Kidney (tissue), 14 donors: ENCODE results near the gene APOLD1. TPM values are rescaled to one million over a fixed set of nuclear protein-coding genes. Genes with fewer than 3 reads are reported as not detected.

Experiments used
- DNase-seq, 5 donors: peaks; one replicate each; pipeline ENCODE4 v3.0.0-alpha.2; 2013 to 2020
- FAIRE-seq: peaks from 2 replicates; lab custom pipeline; 2012; peaks lifted over from hg19 to GRCh38; lab: Jason Lieb, UNC
- H3K27ac ChIP-seq, 2 donors: one replicate each; pipeline ENCODE4 v1.7.0; 2013; ENCODE audit warnings: low read depth in 2 of 2, low read length in 2 of 2, inconsistent platforms in 1 of 2
- H3K27me3 ChIP-seq: one replicate; pipeline ENCODE4 v1.7.1; 2013; ENCODE audit warnings: low read length, inconsistent platforms; ENCODE audit not compliant: control insufficient read depth, insufficient read depth
- H3K36me3 ChIP-seq, 3 donors: one replicate each; pipeline versions ENCODE4 v1.7.0 to v1.7.1; 2013; ENCODE audit warnings: low read length in 3 of 3, control low read depth in 1 of 3, inconsistent platforms in 1 of 3; ENCODE audit not compliant: insufficient read depth in 3 of 3, control insufficient read depth in 2 of 3
- H3K4me1 ChIP-seq, 3 donors: one replicate each; pipeline versions ENCODE4 v1.7.0 to v1.7.1; 2013; ENCODE audit warnings: low read length in 3 of 3, inconsistent platforms in 1 of 3, low read depth in 1 of 3; ENCODE audit not compliant: control insufficient read depth in 2 of 3, insufficient read depth in 2 of 3
- H3K4me3 ChIP-seq, 3 donors: one replicate each; pipeline versions ENCODE4 v1.7.0 to v1.8.1; 2013; ENCODE audit warnings: low read length in 3 of 3, control low read depth in 1 of 3, inconsistent platforms in 1 of 3
- H3K9ac ChIP-seq, 3 donors: one replicate each; pipeline versions ENCODE4 v1.7.0 to v1.7.1; 2013; ENCODE audit warnings: low read length in 3 of 3, control low read depth in 1 of 3, inconsistent platforms in 1 of 3
- H3K9me3 ChIP-seq, 3 donors: one replicate each; pipeline versions ENCODE4 v1.7.0 to v1.7.1; 2013; ENCODE audit warnings: low read length in 3 of 3, control low read depth in 1 of 3, inconsistent platforms in 1 of 3; ENCODE audit not compliant: control insufficient read depth in 2 of 3, insufficient read depth in 1 of 3
- intact Hi-C: fragments of 100-400 bp; cut with DNase I; formaldehyde crosslinking; loops from one replicate; pipeline ENCODE4 v1.11.1; 2022
- polyA plus RNA-seq: library from polyadenylated mRNA; stranded (reverse); fragments of 350-450 nt; fragmentation: Illumina TruSeq; extraction: RNeasy Lipid Tissue Mini Kit (QIAGEN cat#74804); gene quantifications from one replicate; pipeline ENCODE4 v1.2.3, GENCODE V29; 2014; ENCODE audit warnings: low read depth, low replicate concordance; ENCODE audit not compliant: insufficient read depth
- total RNA-seq: library from RNA; stranded (reverse); fragmentation: NEBNext Ultra II Directional; extraction: Animal tissue kit (Norgen Biotek cat#: 25700); gene quantifications from one replicate; pipeline ENCODE4 v1.2.1, GENCODE V29; 2021
- TF ChIP-seq, protein P1 (sequence below): IDR thresholded peaks from 3 replicates; pipeline ENCODE4 v1.5.1; 2012; ENCODE audit warnings: mild to moderate bottlenecking, moderate library complexity, borderline replicate concordance; ENCODE audit not compliant: insufficient read depth; ENCODE audit errors: extremely low read depth
- donor health status: control.
- donor health status: control.
- donor health status: control.
- donor health status: control.
- donor health status: control.
- donor health status: DM: yes; HTN: yes; CAD: no.
- donor health status: Normal renal cell carcinoma (clear cell type).

APOLD1 gene
- total and polyA plus RNA-seq, 2 donors from 2014 or later: 4.5 to 18.9 TPM

DNA sequence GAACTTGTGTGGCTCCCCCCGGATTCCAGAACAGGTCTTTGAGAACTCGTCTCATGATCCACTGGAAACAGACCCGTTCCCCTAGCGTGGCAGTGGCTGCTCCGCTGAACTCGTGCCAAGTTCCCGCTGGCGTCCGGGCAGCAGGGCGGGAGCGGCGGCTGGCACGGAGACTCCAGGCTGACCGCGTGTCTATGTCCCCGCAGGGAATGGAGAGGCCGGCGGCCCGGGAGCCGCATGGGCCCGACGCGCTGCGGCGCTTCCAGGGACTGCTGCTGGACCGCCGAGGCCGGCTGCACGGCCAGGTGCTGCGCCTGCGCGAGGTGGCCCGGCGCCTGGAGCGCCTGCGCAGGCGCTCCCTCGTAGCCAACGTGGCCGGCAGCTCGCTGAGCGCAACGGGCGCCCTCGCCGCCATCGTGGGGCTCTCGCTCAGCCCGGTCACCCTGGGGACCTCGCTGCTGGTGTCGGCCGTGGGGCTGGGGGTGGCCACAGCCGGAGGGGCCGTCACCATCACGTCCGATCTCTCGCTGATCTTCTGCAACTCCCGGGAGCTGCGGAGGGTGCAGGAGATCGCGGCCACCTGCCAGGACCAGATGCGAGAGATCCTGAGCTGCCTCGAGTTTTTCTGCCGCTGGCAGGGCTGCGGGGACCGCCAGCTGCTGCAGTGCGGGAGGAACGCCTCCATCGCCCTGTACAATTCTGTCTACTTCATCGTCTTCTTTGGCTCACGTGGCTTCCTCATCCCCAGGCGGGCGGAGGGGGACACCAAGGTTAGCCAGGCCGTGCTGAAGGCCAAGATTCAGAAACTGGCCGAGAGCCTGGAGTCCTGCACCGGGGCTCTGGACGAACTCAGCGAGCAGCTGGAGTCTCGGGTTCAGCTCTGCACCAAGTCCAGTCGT is 1.5 kb downstream of the APOLD1 start:
- Histone ChIP-seq H3K27me3 (no peaks in the 10 kb centered on the region), H3K4me3 (peak overlapping the region; percentile 62 to 79 (median 75)), H3K9ac (peak overlapping the region; percentile 27 to 79 (median 55)), H3K27ac (peak overlapping the region; percentile 90 to 95), H3K9me3 (no peaks in the 10 kb centered on the region), H3K4me1 (peaks cover 0 to 9% (median 8%) of the 10 kb centered on the region in 3 donors), H3K36me3 (no peaks in the 10 kb centered on the region)
- FAIRE-seq (no peak), DNase-seq (peak; percentile 83 to 94 (median 92))
- intact Hi-C loops: no loop called here
- TF ChIP-seq, protein P1, sequence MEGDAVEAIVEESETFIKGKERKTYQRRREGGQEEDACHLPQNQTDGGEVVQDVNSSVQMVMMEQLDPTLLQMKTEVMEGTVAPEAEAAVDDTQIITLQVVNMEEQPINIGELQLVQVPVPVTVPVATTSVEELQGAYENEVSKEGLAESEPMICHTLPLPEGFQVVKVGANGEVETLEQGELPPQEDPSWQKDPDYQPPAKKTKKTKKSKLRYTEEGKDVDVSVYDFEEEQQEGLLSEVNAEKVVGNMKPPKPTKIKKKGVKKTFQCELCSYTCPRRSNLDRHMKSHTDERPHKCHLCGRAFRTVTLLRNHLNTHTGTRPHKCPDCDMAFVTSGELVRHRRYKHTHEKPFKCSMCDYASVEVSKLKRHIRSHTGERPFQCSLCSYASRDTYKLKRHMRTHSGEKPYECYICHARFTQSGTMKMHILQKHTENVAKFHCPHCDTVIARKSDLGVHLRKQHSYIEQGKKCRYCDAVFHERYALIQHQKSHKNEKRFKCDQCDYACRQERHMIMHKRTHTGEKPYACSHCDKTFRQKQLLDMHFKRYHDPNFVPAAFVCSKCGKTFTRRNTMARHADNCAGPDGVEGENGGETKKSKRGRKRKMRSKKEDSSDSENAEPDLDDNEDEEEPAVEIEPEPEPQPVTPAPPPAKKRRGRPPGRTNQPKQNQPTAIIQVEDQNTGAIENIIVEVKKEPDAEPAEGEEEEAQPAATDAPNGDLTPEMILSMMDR: peak; percentile 19

DNA sequence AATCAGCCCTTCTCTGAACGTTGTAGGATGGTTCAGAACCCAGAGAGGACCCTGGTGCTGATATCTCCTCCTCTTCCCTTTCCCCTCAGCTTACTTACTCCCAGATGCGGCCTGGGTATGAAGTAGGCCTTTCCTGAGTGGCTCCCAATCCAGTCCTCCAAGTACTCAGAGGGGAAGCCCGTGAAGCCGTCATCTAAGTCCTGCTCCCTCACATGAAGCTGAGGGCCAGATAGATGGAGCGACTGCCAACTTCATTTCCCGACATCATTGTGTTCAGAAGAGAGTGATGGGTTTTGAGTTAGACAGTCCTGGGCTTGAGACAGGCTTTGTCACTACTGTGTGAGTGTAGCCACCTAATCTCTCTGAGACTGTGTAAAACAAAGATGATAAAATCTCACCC is 2.7 kb downstream of the APOLD1 start:
- Histone ChIP-seq H3K36me3 (no peaks in the 10 kb centered on the region), H3K9me3 (no peaks in the 10 kb centered on the region), H3K4me1 (peaks cover 0 to 9% (median 8%) of the 10 kb centered on the region in 3 donors), H3K4me3 (peak overlapping the region in 1 of 3 donors; percentile 79), H3K9ac (peak overlapping the region in 2 of 3 donors; percentile 27 to 55), H3K27ac (peak overlapping the region; percentile 35 to 95), H3K27me3 (no peaks in the 10 kb centered on the region)
- FAIRE-seq (no peak), DNase-seq (no peak)
- intact Hi-C loops: no loop called here
- TF ChIP-seq, protein P1: no peak

DNA sequence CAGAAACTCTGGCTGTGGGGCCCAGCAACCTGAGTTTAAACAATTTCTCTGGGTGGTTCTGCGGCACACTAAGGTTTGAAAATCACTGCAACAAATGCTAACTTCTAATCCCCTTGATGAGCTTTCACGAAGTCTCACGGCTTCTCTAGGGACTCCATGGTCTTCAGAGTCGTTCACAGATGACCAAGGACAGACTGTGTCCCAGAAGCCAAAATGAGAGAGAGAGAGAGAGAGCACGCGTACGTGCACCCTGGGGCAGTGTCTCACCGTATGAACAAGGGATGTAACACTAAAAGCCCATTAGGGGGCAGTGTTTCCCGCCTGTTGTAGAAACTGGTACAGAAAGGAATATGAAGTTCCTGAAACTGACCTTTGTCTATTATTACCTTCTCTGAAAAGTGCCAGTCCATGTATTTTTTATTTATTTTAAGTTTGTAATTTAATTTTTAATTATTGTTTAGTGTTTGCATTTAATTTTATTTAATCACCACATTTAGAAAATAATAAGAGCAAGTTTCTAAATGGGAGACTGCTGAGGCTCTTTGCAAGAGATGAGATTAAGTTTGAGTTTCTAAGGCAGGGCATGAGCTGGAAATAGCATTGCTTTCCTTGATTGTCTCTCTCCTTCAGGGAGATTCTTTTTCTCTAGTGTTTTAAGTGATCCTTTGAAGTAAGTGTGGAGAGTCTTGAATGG is 3.4 kb downstream of the APOLD1 start:
- Histone ChIP-seq H3K27ac (peak overlapping the region in 1 of 2 donors; percentile 24), H3K27me3 (no peaks in the 10 kb centered on the region), H3K36me3 (no peaks in the 10 kb centered on the region), H3K4me1 (peaks cover 0 to 9% (median 8%) of the 10 kb centered on the region in 3 donors), H3K9ac (peak overlapping the region in 1 of 3 donors; percentile 55), H3K9me3 (no peaks in the 10 kb centered on the region), H3K4me3 (peak overlapping the region in 1 of 3 donors; percentile 79)
- TF ChIP-seq, protein P1: peak; percentile 78
- intact Hi-C loops: no loop called here
- FAIRE-seq: peak; percentile 70
- peak in 4 of 5 donors; percentile 61 to 93 (median 74) for DNase-seq
